GM12891 (cell line): ENCODE data around the gene COL3A1.

Source experiments
- DNase-seq: peaks from one replicate; pipeline ENCODE4 v3.0.0; 2011; ENCODE audit warnings: low spot score; ENCODE audit not compliant: insufficient read length
- FAIRE-seq: peaks from 2 replicates; lab custom pipeline; 2011; peaks lifted over from hg19 to GRCh38; lab: Jason Lieb, UNC
- PAX5 ChIP-seq: IDR thresholded peaks from 2 replicates; pipeline ENCODE4 v1.6.1; 2011; ENCODE audit warnings: low read length, moderate library complexity, mild to moderate bottlenecking; ENCODE audit not compliant: insufficient read depth, severe bottlenecking
- POLR2A ChIP-seq: IDR thresholded peaks from 2 replicates; pipeline ENCODE4 v1.6.1; 2011; ENCODE audit warnings: low read depth, low read length, control low read depth
- POLR2AphosphoS5 ChIP-seq: IDR thresholded peaks from 2 replicates; pipeline ENCODE4 v1.6.1; 2011; ENCODE audit warnings: low read depth, low read length, control low read depth
- POU2F2 ChIP-seq: IDR thresholded peaks from 2 replicates; pipeline ENCODE4 v1.6.1; 2011; ENCODE audit warnings: low read depth, mild to moderate bottlenecking, control low read depth, low read length, moderate library complexity
- SPI1 ChIP-seq: IDR thresholded peaks from 2 replicates; pipeline ENCODE4 v1.6.1; 2011; ENCODE audit warnings: low read depth, low read length, control low read depth
- TAF1 ChIP-seq: IDR thresholded peaks from 2 replicates; pipeline ENCODE4 v1.6.1; 2011; ENCODE audit warnings: low read depth, low read length, control low read depth

The COL3A1 gene

GRCh38 chr2:189014449-189015138 is 40.4 kb downstream of the COL3A1 start:
- FAIRE-seq (no peak), DNase-seq (no peak)
- TF ChIP-seq POLR2AphosphoS5 (no peak), PAX5 (no peak), POU2F2 (no peak), POLR2A (no peak), SPI1 (no peak), TAF1 (no peak)

- DNase-seq (no peak), FAIRE-seq (no peak)
- no peak for TF ChIP-seq TAF1
- no peak for TF ChIP-seq POLR2AphosphoS5
- TF ChIP-seq SPI1: no peak
- no peak for TF ChIP-seq PAX5
- TF ChIP-seq POU2F2: no peak
- no peak for TF ChIP-seq POLR2A
These were observed 41.2 kb downstream of the COL3A1 start for GRCh38 chr2:189015359-189015758.

GRCh38 chr2:189016311-189016861 is 42.2 kb downstream of the COL3A1 start:
- TF ChIP-seq POLR2A: no peak
- TF ChIP-seq PAX5: no peak
- no peak for TF ChIP-seq TAF1
- no peak for TF ChIP-seq POU2F2
- no peak for TF ChIP-seq POLR2AphosphoS5
- no peak for TF ChIP-seq SPI1
- DNase-seq: no peak
- FAIRE-seq: no peak

- TF ChIP-seq SPI1 (no peak), TAF1 (no peak), PAX5 (no peak), POU2F2 (no peak), POLR2A (no peak), POLR2AphosphoS5 (no peak)
These were observed 44.5 kb downstream of the COL3A1 start for GRCh38 chr2:189018631-189019030.

GRCh38 chr2:189020179-189020578 is 46.0 kb downstream of the COL3A1 start:
- DNase-seq (no peak), FAIRE-seq (no peak)

More at GRCh38 chr2:189018631-189019030, 44.5 kb downstream of the COL3A1 start:
- FAIRE-seq (no peak), DNase-seq (no peak)

GRCh38 chr2:189022053-189022481 is 47.9 kb downstream of the COL3A1 start:
- TF ChIP-seq SPI1 (no peak), POU2F2 (no peak), POLR2AphosphoS5 (no peak), POLR2A (no peak), PAX5 (no peak), TAF1 (no peak)
- DNase-seq: no peak

More at GRCh38 chr2:189020179-189020578, 46.0 kb downstream of the COL3A1 start:
- TF ChIP-seq POLR2A (no peak), POLR2AphosphoS5 (no peak), POU2F2 (no peak), PAX5 (no peak), TAF1 (no peak), SPI1 (no peak)

GRCh38 chr2:189022492-189022891 is 48.3 kb downstream of the COL3A1 start:
- TF ChIP-seq TAF1: no peak
- no peak for TF ChIP-seq PAX5
- no peak for TF ChIP-seq POLR2AphosphoS5
- no peak for TF ChIP-seq POLR2A
- no peak for TF ChIP-seq POU2F2
- FAIRE-seq: no peak
- no peak for DNase-seq

More at GRCh38 chr2:189022053-189022481, 47.9 kb downstream of the COL3A1 start:
- no peak for FAIRE-seq

GRCh38 chr2:189024901-189025618 is 50.9 kb downstream of the COL3A1 start:
- DNase-seq (no peak), FAIRE-seq (no peak)
- TF ChIP-seq SPI1: no peak
- TF ChIP-seq TAF1: no peak
- no peak for TF ChIP-seq PAX5
- TF ChIP-seq POU2F2: no peak
- no peak for TF ChIP-seq POLR2A
- no peak for TF ChIP-seq POLR2AphosphoS5

- FAIRE-seq: no peak
- no peak for DNase-seq
- no peak for TF ChIP-seq POLR2AphosphoS5
- TF ChIP-seq TAF1: no peak
These were observed 63.3 kb downstream of the COL3A1 start for GRCh38 chr2:189037518-189037917.

GRCh38 chr2:189045836-189046235 is 71.7 kb downstream of the COL3A1 start:
- DNase-seq (no peak), FAIRE-seq (no peak)
- no peak for TF ChIP-seq SPI1
- TF ChIP-seq POLR2AphosphoS5: no peak
- no peak for TF ChIP-seq PAX5
- no peak for TF ChIP-seq POLR2A
- no peak for TF ChIP-seq TAF1
- TF ChIP-seq POU2F2: no peak
